Omental fat pad (tissue), 4 donors: ENCODE data around the gene PRR18. TPM values are rescaled to one million over a fixed set of nuclear protein-coding genes. Genes with fewer than 3 reads are reported as not detected.

Source experiments
- ATAC-seq: fragments of 150-250 bp; one replicate; pipeline ENCODE4 v1.9.1; 2016; ENCODE audit warnings: mild to moderate bottlenecking, moderate library complexity; ENCODE audit not compliant: low FRiP score
- DNase-seq: peaks from one replicate; pipeline ENCODE4 v3.0.0-alpha.2; 2019; ENCODE audit warnings: low spot score
- CTCF ChIP-seq, 3 donors: fragments of 450-650 bp; IDR thresholded peaks; one replicate each; pipeline ENCODE4 v1.5.1; 2016 to 2017; ENCODE audit warnings: antibody characterized with exemption in 3 of 3, mild to moderate bottlenecking in 3 of 3, moderate library complexity in 2 of 3
- total RNA-seq, 4 donors: library from RNA; depleted of rRNA; stranded (reverse); fragments of >200 nt; gene quantifications; one replicate each; pipeline ENCODE4 v1.1.0, GENCODE V29; 2016

PRR18 gene
- total RNA-seq, 4 donors from 2014 or later: 0.37 to 0.63 (median 0.38) TPM; not detected in 1

GRCh38 chr6:166304106-166304505 lies 4.1 kb downstream of the PRR18 start:
- no peak for ATAC-seq
- no peak for DNase-seq
- TF ChIP-seq CTCF (IDR thresholded peaks at IDR 0.05): no peak

- no peak for TF ChIP-seq CTCF (IDR thresholded peaks at IDR 0.05)
- ATAC-seq: no peak
- DNase-seq: no peak
These were observed 6.3 kb downstream of the PRR18 start for GRCh38 chr6:166301611-166302529.

- no peak for DNase-seq
- no peak for ATAC-seq
- no peak for TF ChIP-seq CTCF (IDR thresholded peaks at IDR 0.05)
These were observed 7.7 kb downstream of the PRR18 start for GRCh38 chr6:166300357-166300987.

GRCh38 chr6:166297606-166298005 lies 10.6 kb downstream of the PRR18 start:
- TF ChIP-seq CTCF (IDR thresholded peaks at IDR 0.05): no peak
- no peak for DNase-seq

GRCh38 chr6:166296035-166296883 lies 11.9 kb downstream of the PRR18 start:
- DNase-seq (no peak), ATAC-seq (no peak)
- no peak for TF ChIP-seq CTCF (IDR thresholded peaks at IDR 0.05)

More at GRCh38 chr6:166297606-166298005, 10.6 kb downstream of the PRR18 start:
- ATAC-seq: no peak

GRCh38 chr6:166293731-166294584 lies 14.2 kb downstream of the PRR18 start:
- TF ChIP-seq CTCF (IDR thresholded peaks at IDR 0.05): no peak
- DNase-seq (no peak), ATAC-seq (no peak)
